ENCODE data around the gene SHOC2.

SHOC2 gene

DNA sequence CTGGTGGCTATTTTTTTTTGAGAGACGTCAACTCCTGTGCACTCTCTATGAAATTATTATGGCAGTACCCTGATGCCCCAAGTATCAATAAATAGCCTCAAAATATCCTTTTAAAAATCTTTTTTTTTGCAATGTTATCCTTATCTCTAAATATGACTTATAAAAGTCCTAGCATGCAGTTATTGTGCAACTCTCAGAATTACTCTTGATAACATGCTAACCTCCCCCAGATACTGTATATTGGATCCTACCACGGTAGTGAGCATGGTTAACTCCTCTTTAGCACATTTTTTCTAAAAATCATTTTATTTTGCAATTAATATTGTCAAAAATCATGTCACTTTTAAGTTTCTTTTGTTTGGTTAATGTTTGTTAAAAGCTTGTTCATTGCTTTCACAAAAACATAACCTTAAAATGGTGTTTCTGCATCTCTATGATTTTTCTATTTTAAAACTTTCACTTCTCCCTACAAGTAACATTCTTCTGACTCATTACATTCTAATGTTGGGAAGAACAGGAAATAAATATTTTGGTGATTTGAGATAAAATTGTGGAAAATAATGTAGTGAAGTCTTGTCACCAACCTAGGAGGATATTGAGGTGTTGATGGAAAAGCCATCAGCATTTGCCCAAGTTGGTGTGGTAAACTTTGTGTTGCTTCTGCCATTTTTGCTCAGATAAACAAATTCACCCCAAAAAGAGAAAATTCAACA lies 115.3 kb downstream of the SHOC2 start:
- Histone ChIP-seq H3K79me2 (ENCODE audit: low read length) (no peaks in the 10 kb centered on the region), H3K27me3 (ENCODE audit: low read depth, low read length) (no peaks in the 10 kb centered on the region), H3K36me3 (replicated peaks; ENCODE audit: low read depth, low read length) (peaks cover 5% of the 10 kb centered on the region), H2AFZ (ENCODE audit: low read depth, low read length) (no peak overlapping the region), H3K4me1 (ENCODE audit: low read length) (peaks cover 11% of the 10 kb centered on the region), H4K20me1 (ENCODE audit: insufficient read depth, low read length) (no peaks in the 10 kb centered on the region), H3K27ac (ENCODE audit: low read length) (no peak overlapping the region), H3K4me3 (ENCODE audit: low read length) (no peak overlapping the region), H3K4me2 (ENCODE audit: low read length) (no peak overlapping the region), H3K9ac (ENCODE audit: low read length) (no peak overlapping the region), H3K9me3 (ENCODE audit: insufficient read depth, low read length) (0 out of 2 replicates have a peak, but pooled peaks cover 5% of the 10 kb centered on the region)
- TF ChIP-seq, protein P1, sequence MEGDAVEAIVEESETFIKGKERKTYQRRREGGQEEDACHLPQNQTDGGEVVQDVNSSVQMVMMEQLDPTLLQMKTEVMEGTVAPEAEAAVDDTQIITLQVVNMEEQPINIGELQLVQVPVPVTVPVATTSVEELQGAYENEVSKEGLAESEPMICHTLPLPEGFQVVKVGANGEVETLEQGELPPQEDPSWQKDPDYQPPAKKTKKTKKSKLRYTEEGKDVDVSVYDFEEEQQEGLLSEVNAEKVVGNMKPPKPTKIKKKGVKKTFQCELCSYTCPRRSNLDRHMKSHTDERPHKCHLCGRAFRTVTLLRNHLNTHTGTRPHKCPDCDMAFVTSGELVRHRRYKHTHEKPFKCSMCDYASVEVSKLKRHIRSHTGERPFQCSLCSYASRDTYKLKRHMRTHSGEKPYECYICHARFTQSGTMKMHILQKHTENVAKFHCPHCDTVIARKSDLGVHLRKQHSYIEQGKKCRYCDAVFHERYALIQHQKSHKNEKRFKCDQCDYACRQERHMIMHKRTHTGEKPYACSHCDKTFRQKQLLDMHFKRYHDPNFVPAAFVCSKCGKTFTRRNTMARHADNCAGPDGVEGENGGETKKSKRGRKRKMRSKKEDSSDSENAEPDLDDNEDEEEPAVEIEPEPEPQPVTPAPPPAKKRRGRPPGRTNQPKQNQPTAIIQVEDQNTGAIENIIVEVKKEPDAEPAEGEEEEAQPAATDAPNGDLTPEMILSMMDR (IDR thresholded peaks at IDR 0.05; ENCODE audit: low read depth, low read length): no peak
- no peak for TF ChIP-seq EZH2phosphoT487 (IDR thresholded peaks at IDR 0.05; ENCODE audit: low read depth)

DNA sequence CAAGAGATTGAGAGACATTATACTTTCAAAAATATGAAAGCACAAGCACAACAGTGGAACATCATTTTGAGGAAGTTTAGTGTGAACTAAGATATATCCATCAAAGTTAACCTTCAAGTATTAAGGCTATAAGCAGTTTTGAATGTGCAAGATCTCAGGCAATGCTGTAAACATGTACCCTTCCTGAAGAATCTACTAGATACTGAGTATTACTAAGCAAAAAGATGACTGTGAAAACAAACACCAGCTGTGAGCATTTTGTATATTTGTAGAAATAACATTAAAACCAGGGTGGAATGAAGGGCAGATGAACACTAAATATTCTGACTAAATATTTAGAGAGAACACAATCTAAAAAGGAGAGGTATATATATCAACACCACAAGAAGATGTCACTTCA lies 116.1 kb downstream of the SHOC2 start:
- Histone ChIP-seq H2AFZ (ENCODE audit: low read depth, low read length) (no peak overlapping the region), H3K4me1 (ENCODE audit: low read length) (peaks cover 11% of the 10 kb centered on the region), H3K4me3 (ENCODE audit: low read length) (no peak overlapping the region), H3K36me3 (replicated peaks; ENCODE audit: low read depth, low read length) (peaks cover 5% of the 10 kb centered on the region), H3K9ac (ENCODE audit: low read length) (no peak overlapping the region), H3K27me3 (ENCODE audit: low read depth, low read length) (no peaks in the 10 kb centered on the region), H4K20me1 (ENCODE audit: insufficient read depth, low read length) (no peaks in the 10 kb centered on the region), H3K9me3 (ENCODE audit: insufficient read depth, low read length) (0 out of 2 replicates have a peak, but pooled peaks cover 5% of the 10 kb centered on the region), H3K79me2 (ENCODE audit: low read length) (no peaks in the 10 kb centered on the region), H3K27ac (ENCODE audit: low read length) (no peak overlapping the region), H3K4me2 (ENCODE audit: low read length) (no peak overlapping the region)
- no peak for TF ChIP-seq EZH2phosphoT487 (IDR thresholded peaks at IDR 0.05; ENCODE audit: low read depth)
- TF ChIP-seq, protein P1 (IDR thresholded peaks at IDR 0.05; ENCODE audit: low read depth, low read length): no peak

DNA sequence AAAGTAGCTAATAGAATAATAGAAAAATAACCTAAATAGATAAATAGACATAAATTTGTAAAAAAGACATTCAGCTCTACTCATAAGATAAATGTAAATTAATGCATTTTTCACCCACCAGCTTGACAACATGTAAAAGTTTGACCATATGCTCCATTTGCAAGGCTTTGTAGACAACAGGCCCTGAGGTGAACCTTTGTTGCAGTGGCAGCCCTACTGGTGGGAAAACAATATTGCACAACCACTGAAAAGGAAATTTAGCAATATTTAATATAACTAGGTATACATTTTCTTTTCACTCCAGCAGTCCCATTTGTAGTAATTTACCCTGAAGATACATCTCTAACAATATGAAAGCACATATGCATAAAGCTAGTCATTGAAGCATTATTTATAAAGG lies 118.5 kb downstream of the SHOC2 start:
- Histone ChIP-seq H3K79me2 (ENCODE audit: low read length) (no peaks in the 10 kb centered on the region), H2AFZ (ENCODE audit: low read depth, low read length) (no peak overlapping the region), H3K4me3 (ENCODE audit: low read length) (no peak overlapping the region), H3K27me3 (ENCODE audit: low read depth, low read length) (no peaks in the 10 kb centered on the region), H3K9me3 (ENCODE audit: insufficient read depth, low read length) (0 out of 2 replicates have a peak, but pooled peaks cover 5% of the 10 kb centered on the region), H3K27ac (ENCODE audit: low read length) (no peak overlapping the region), H4K20me1 (ENCODE audit: insufficient read depth, low read length) (no peaks in the 10 kb centered on the region), H3K36me3 (replicated peaks; ENCODE audit: low read depth, low read length) (peaks cover 3% of the 10 kb centered on the region), H3K4me1 (ENCODE audit: low read length) (peaks cover 11% of the 10 kb centered on the region), H3K9ac (ENCODE audit: low read length) (no peak overlapping the region), H3K4me2 (ENCODE audit: low read length) (no peak overlapping the region)
- TF ChIP-seq, protein P1 (IDR thresholded peaks at IDR 0.05; ENCODE audit: low read depth, low read length): no peak
- no peak for TF ChIP-seq EZH2phosphoT487 (IDR thresholded peaks at IDR 0.05; ENCODE audit: low read depth)

DNA sequence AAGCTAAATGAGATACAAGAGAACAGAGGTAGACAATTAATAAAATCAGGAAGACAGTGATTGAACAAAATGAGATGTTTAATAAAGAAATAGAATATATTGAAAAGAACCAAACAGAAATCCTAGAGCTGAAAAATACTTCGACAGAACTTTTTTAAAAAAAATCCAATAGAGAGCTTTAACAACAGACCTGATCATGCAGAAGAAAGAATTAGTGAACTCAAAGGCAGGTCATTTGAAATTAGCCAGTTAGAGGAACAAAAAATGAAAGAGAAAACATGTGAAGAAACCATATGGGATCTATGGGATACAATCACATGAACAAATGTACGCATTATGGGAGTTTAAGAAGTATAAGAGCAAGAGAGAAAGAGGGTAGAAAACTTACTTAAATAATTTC lies 120.1 kb downstream of the SHOC2 start:
- H3K9ac ChIP-seq (ENCODE audit: low read length): no peak overlapping the region
- no peaks in the 10 kb centered on the region for H3K27me3 ChIP-seq (ENCODE audit: low read depth, low read length)
- 0 out of 2 replicates have a peak, but pooled peaks cover 5% of the 10 kb centered on the region for H3K9me3 ChIP-seq (ENCODE audit: insufficient read depth, low read length)
- H3K79me2 ChIP-seq (ENCODE audit: low read length): no peaks in the 10 kb centered on the region
- no peak overlapping the region for H3K4me2 ChIP-seq (ENCODE audit: low read length)
- H4K20me1 ChIP-seq (ENCODE audit: insufficient read depth, low read length): no peaks in the 10 kb centered on the region
- H3K4me3 ChIP-seq (ENCODE audit: low read length): no peak overlapping the region
- H3K36me3 ChIP-seq (replicated peaks; ENCODE audit: low read depth, low read length): no peaks in the 10 kb centered on the region
- no peak for TF ChIP-seq EZH2phosphoT487 (IDR thresholded peaks at IDR 0.05; ENCODE audit: low read depth)
- TF ChIP-seq, protein P1 (IDR thresholded peaks at IDR 0.05; ENCODE audit: low read depth, low read length): no peak
- no peak overlapping the region for H3K27ac ChIP-seq (ENCODE audit: low read length)
- H2AFZ ChIP-seq (ENCODE audit: low read depth, low read length): no peak overlapping the region
- H3K4me1 ChIP-seq (ENCODE audit: low read length): peaks cover 7% of the 10 kb centered on the region
